Suprapubic skin (tissue), 4 donors: ENCODE data around the gene GEMIN4.

Experiments used
- CTCF ChIP-seq, 2 donors: fragments of 200-600 bp in 1 of 2; fragments of 450-650 bp in 1 of 2; sonication (generic) in 1 of 2; IDR thresholded peaks; one replicate each; pipeline ENCODE4 v1.5.1; 2016 to 2019; ENCODE audit warnings: antibody characterized with exemption in 2 of 2, mild to moderate bottlenecking in 1 of 2, moderate library complexity in 1 of 2
- EP300 ChIP-seq: sonication (generic); formaldehyde crosslinking; IDR thresholded peaks from one replicate; pipeline ENCODE4 v1.6.1; 2017; ENCODE audit warnings: antibody characterized with exemption
- POLR2A ChIP-seq, 2 donors: fragments of 450-650 bp; IDR thresholded peaks; one replicate each; pipeline ENCODE4 v1.6.1; 2017; ENCODE audit warnings: antibody characterized with exemption in 2 of 2, mild to moderate bottlenecking in 2 of 2, moderate library complexity in 2 of 2
- POLR2AphosphoS5 ChIP-seq, 3 donors: sonication (generic); formaldehyde crosslinking; IDR thresholded peaks; one replicate each; pipeline ENCODE4 v1.6.1; 2017; ENCODE audit warnings: antibody characterized with exemption in 3 of 3

- no peak for TF ChIP-seq CTCF (IDR thresholded peaks at IDR 0.05)
- TF ChIP-seq POLR2AphosphoS5 (IDR thresholded peaks at IDR 0.05) = no peak
- no peak for TF ChIP-seq EP300
- no peak for TF ChIP-seq POLR2A (IDR thresholded peaks at IDR 0.05)
Observed at GRCh38 chr17:778096-778495, 26.0 kb upstream of the GEMIN4 start.
